ENCODE data around the gene GALNT12.

Gene GALNT12

DNA sequence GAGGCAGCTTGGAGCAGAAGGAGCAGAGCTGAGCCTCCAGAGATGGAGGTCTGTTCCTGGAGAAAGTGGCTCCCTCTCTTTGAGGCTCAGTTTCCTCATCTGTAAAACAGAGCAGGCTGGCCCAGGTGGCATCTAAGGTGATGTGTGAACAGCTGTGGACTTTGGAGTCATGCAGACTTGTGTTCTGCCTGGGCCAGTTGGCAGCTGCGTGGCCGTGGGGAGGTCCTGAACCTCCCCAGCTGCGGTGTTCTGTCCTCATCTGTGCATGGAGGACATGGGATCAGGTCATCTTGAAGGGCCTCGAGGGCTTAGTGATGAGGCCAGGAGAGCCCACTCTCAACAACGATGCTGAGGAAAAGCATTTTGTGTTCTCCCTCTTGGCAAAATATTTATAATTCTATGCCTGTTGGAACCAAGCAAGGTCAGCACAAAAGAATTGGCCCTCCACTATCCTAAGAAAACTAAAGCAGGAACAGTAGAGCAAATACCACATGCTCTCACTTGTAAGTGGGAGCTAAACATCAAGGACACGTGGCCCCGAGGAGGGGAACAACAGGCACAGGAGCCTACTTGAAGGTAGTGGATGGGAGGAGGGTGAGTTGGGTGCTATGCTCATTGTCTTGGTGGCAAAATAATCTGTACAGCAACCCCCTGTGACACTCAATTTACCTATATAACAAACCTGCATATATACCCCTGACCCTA is 73.0 kb downstream of the GALNT12 start:
- H3K27ac ChIP-seq (ENCODE audit: poor library complexity, severe bottlenecking), result no peak overlapping the region
- H3K36me3 ChIP-seq (ENCODE audit: low read depth), result no peaks in the 10 kb centered on the region
- H3K27me3 ChIP-seq (ENCODE audit: insufficient read depth, poor library complexity, severe bottlenecking), result no peaks in the 10 kb centered on the region
- TF ChIP-seq, protein P1, sequence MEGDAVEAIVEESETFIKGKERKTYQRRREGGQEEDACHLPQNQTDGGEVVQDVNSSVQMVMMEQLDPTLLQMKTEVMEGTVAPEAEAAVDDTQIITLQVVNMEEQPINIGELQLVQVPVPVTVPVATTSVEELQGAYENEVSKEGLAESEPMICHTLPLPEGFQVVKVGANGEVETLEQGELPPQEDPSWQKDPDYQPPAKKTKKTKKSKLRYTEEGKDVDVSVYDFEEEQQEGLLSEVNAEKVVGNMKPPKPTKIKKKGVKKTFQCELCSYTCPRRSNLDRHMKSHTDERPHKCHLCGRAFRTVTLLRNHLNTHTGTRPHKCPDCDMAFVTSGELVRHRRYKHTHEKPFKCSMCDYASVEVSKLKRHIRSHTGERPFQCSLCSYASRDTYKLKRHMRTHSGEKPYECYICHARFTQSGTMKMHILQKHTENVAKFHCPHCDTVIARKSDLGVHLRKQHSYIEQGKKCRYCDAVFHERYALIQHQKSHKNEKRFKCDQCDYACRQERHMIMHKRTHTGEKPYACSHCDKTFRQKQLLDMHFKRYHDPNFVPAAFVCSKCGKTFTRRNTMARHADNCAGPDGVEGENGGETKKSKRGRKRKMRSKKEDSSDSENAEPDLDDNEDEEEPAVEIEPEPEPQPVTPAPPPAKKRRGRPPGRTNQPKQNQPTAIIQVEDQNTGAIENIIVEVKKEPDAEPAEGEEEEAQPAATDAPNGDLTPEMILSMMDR (IDR thresholded peaks at IDR 0.05; ENCODE audit: poor library complexity, severe bottlenecking), result no peak
- ATAC-seq (ENCODE audit: low read depth), result no peak
- no peak overlapping the region for H3K4me3 ChIP-seq (ENCODE audit: severe bottlenecking)
- H3K4me1 ChIP-seq (ENCODE audit: insufficient read depth, poor library complexity, severe bottlenecking), result no peaks in the 10 kb centered on the region
- DNase-seq (ENCODE audit: low spot score), result no peak
- no peaks in the 10 kb centered on the region for H3K9me3 ChIP-seq (ENCODE audit: severe bottlenecking)

DNA sequence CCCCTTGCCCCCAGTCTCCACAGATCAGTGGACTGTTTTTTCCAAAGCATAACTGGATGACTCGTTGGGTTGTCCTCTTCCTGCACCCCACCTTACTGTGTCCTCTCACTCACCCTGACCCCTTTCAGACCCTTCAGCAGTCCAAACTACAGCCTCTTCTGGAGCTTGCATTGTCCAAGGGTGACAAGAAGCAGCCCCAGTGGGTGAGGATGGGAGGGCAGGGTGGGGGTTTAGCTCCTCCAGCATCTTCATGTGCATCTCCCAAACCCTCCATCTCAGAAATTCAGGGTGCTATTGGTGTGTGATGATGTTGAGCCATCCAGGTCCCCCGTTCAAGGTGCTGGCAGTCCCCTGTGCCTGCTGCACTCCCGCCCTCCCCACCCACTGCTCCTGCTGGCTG is 73.9 kb downstream of the GALNT12 start:
- H3K27ac ChIP-seq (ENCODE audit: poor library complexity, severe bottlenecking), result no peak overlapping the region

DNA sequence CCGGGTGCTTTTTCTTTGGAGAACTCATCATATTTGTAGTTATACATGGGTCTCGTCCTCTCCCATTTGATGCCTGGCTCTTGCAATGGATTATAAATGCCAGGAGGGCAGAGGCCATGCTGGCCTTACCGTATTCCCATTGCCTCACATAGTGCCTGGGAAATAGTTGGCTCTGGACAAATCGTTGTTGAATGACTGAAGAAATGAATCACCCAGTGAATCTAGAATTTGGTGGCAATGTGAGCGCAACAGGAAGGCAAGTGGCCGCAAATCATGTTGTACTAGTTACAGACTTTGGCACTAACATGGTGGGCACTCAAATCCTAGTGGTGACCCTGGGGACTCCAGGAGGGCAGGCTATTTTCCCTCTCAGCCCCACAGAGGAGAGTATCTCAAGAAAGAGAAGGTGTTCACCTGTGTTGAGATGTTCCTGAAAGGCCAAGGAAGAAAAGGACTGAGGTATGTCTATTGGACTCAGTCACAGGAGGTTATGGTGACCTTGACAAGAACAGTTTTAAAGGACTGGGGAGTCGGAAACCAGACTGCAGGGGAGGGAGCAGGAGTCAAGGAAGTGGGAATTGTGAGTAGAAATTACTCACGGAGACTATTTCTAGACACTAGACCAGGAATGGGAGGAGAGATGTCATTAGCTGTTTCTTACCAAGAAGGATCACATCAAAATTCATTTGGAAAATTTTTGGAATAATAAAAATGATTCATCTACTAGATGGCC is 74.5 kb downstream of the GALNT12 start:
- H3K4me1 ChIP-seq (ENCODE audit: insufficient read depth, poor library complexity, severe bottlenecking), result no peaks in the 10 kb centered on the region
- H3K4me3 ChIP-seq (ENCODE audit: severe bottlenecking), result no peak overlapping the region
- H3K27me3 ChIP-seq (ENCODE audit: insufficient read depth, poor library complexity, severe bottlenecking), result no peaks in the 10 kb centered on the region
- H3K36me3 ChIP-seq (ENCODE audit: low read depth), result no peaks in the 10 kb centered on the region
- TF ChIP-seq, protein P1 (IDR thresholded peaks at IDR 0.05; ENCODE audit: poor library complexity, severe bottlenecking), result no peak
- H3K9me3 ChIP-seq (ENCODE audit: severe bottlenecking), result no peaks in the 10 kb centered on the region
- ATAC-seq (ENCODE audit: low read depth) (no peak), DNase-seq (ENCODE audit: low spot score) (no peak)
- H3K27ac ChIP-seq (ENCODE audit: poor library complexity, severe bottlenecking), result no peak overlapping the region

More for the DNA sequence above, 73.9 kb downstream of the GALNT12 start:
- no peak for DNase-seq (ENCODE audit: low spot score)
- no peak overlapping the region for H3K4me3 ChIP-seq (ENCODE audit: severe bottlenecking)
- ATAC-seq (ENCODE audit: low read depth), result no peak
- no peaks in the 10 kb centered on the region for H3K27me3 ChIP-seq (ENCODE audit: insufficient read depth, poor library complexity, severe bottlenecking)
- H3K9me3 ChIP-seq (ENCODE audit: severe bottlenecking), result no peaks in the 10 kb centered on the region
- TF ChIP-seq, protein P1 (IDR thresholded peaks at IDR 0.05; ENCODE audit: poor library complexity, severe bottlenecking), result no peak
- no peaks in the 10 kb centered on the region for H3K4me1 ChIP-seq (ENCODE audit: insufficient read depth, poor library complexity, severe bottlenecking)
- H3K36me3 ChIP-seq (ENCODE audit: low read depth), result no peaks in the 10 kb centered on the region

DNA sequence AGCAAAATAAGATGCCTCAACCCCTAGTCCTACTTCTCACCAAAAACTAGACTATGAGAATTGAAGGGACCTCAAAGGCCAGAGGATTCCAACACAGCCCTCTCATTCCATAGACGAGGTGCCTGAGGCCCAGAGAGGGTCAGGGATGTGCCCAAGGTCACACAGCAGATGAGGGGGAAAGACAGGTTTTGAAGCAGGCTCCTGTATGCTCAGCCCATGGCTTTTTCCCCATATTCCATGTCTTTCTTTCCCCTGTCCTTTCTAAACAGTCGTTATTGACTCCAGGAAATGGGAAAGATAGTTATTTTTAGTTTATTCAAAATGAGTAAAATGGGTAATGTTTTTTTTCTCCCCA is 75.1 kb downstream of the GALNT12 start:
- H3K27me3 ChIP-seq (ENCODE audit: insufficient read depth, poor library complexity, severe bottlenecking), result no peaks in the 10 kb centered on the region
- no peaks in the 10 kb centered on the region for H3K9me3 ChIP-seq (ENCODE audit: severe bottlenecking)
- no peaks in the 10 kb centered on the region for H3K36me3 ChIP-seq (ENCODE audit: low read depth)
- no peak for DNase-seq (ENCODE audit: low spot score)
- TF ChIP-seq, protein P1 (IDR thresholded peaks at IDR 0.05; ENCODE audit: poor library complexity, severe bottlenecking), result no peak
- H3K4me3 ChIP-seq (ENCODE audit: severe bottlenecking), result no peak overlapping the region
- no peak overlapping the region for H3K27ac ChIP-seq (ENCODE audit: poor library complexity, severe bottlenecking)
- ATAC-seq (ENCODE audit: low read depth), result no peak
- peaks cover under 1% of the 10 kb centered on the region for H3K4me1 ChIP-seq (ENCODE audit: insufficient read depth, poor library complexity, severe bottlenecking)

DNA sequence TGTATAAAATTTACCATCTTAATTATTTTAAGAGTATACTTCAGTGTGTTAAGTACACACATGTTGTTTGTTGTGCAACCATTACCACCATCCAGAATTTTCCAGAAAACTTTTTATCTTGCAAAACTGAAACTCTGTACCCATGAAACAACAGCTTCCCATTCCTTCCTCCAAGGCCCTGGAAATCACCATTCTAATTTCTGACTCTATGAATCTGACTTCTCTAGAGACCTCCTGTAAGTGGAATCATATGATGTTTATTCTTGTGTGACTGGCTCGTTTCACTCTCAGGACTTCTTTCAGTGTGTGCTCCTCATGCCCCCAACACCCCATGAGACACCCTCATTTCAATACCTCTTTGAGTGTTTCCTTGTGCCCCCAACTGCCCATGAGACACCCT is 75.8 kb downstream of the GALNT12 start:
- H3K9me3 ChIP-seq (ENCODE audit: severe bottlenecking), result no peaks in the 10 kb centered on the region
- no peaks in the 10 kb centered on the region for H3K36me3 ChIP-seq (ENCODE audit: low read depth)
- no peak overlapping the region for H3K27ac ChIP-seq (ENCODE audit: poor library complexity, severe bottlenecking)
- H3K27me3 ChIP-seq (ENCODE audit: insufficient read depth, poor library complexity, severe bottlenecking), result no peaks in the 10 kb centered on the region
- TF ChIP-seq, protein P1 (IDR thresholded peaks at IDR 0.05; ENCODE audit: poor library complexity, severe bottlenecking), result no peak
- no peak for ATAC-seq (ENCODE audit: low read depth)
- H3K4me3 ChIP-seq (ENCODE audit: severe bottlenecking), result no peak overlapping the region
- DNase-seq (ENCODE audit: low spot score), result no peak
- peaks cover 3% of the 10 kb centered on the region for H3K4me1 ChIP-seq (ENCODE audit: insufficient read depth, poor library complexity, severe bottlenecking)

Measured in RWPE2 (cell line).